Spleen (tissue), 7 donors: ENCODE results near the gene TRABD2A.

Experiments
- POLR2A ChIP-seq, 3 donors: fragments of 450-650 bp; IDR thresholded peaks; one replicate each; pipeline ENCODE4 v1.5.1; 2017; ENCODE audit warnings: antibody characterized with exemption in 3 of 3, mild to moderate bottlenecking in 1 of 3
- POLR2AphosphoS5 ChIP-seq, 3 donors: sonication (generic); formaldehyde crosslinking; IDR thresholded peaks; one replicate each; pipeline ENCODE4 v1.5.1; 2017; ENCODE audit warnings: antibody characterized with exemption in 3 of 3
- TF ChIP-seq, protein P1 (sequence below), 11 experiments: fragments of 200-600 bp in 7 of 11; fragments of 450-650 bp in 4 of 11; sonication (generic) in 4 of 11; IDR thresholded peaks in 8 of 11; conservative IDR thresholded peaks in 3 of 11; 1 replicate in 7 of 11; 2 replicates in 4 of 11; pipeline versions ENCODE4 v1.4.0 to v1.8.0; 2016 to 2021; ENCODE audit warnings: antibody characterized with exemption in 11 of 11, inconsistent platforms in 4 of 11, mild to moderate bottlenecking in 1 of 11
- donor health status: DM: no; HTN: no; CAD: no; lungs with moderate emphysema.
- donor health status: DM: no; HTN: no; CAD: no.
- donor health status: DM: no; HTN: no; CAD: no.

DNA sequence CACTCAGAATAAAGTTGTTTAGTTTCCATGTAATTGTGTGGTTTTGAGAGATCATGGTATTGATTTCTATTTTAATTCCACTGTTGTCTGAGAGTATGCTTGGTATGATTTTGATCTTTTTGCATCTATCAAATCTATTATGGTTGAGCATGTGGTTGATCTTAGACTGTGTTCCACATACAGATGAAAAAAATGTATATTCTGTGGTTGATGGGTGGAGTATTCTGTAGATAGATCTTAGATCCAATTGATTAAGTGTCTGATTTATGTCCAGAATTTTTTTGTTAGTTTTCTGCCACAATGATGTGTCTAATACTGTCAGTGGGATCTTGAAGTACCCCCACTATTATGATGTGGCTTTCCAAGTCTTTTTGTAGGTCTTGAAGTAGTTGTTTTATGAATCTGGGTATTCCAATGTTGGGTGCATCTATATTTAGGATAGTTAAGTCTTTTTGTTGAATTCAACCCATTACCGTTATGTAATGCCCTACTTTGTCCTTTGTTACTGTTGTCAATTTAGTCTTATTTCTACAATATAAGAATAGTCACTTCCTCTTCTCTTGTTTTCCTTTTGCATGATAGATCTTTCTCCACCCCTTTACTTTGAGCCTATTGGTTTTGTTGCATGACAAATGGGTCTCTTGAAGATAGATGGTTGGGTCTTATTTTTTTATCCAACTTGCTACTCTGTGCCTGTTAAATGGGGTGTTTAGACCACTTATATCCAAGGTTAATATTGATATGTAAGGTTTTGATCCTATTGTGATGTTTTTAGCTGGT, 101.8 kb downstream of the TRABD2A start:
- TF ChIP-seq, protein P1, sequence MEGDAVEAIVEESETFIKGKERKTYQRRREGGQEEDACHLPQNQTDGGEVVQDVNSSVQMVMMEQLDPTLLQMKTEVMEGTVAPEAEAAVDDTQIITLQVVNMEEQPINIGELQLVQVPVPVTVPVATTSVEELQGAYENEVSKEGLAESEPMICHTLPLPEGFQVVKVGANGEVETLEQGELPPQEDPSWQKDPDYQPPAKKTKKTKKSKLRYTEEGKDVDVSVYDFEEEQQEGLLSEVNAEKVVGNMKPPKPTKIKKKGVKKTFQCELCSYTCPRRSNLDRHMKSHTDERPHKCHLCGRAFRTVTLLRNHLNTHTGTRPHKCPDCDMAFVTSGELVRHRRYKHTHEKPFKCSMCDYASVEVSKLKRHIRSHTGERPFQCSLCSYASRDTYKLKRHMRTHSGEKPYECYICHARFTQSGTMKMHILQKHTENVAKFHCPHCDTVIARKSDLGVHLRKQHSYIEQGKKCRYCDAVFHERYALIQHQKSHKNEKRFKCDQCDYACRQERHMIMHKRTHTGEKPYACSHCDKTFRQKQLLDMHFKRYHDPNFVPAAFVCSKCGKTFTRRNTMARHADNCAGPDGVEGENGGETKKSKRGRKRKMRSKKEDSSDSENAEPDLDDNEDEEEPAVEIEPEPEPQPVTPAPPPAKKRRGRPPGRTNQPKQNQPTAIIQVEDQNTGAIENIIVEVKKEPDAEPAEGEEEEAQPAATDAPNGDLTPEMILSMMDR (IDR thresholded peaks at IDR 0.05 in 8 of 11, conservative IDR thresholded peaks at IDR 0.05 in 3 of 11) = no peak
- TF ChIP-seq POLR2A (IDR thresholded peaks at IDR 0.05) = no peak
- no peak for TF ChIP-seq POLR2AphosphoS5 (IDR thresholded peaks at IDR 0.05)
